Astrocyte (in vitro differentiated cells and primary cell): Measurements from ENCODE around the gene ST6GALNAC2. TPM values are rescaled to one million over a fixed set of nuclear protein-coding genes. Genes with fewer than 3 reads are reported as not detected.

ENCODE experiments used
- DNase-seq: peaks from one replicate; pipeline ENCODE4 v3.0.0-alpha.2; 2010; ENCODE audit warnings: low read depth
- FAIRE-seq: peaks from 2 replicates; lab custom pipeline; 2011; peaks lifted over from hg19 to GRCh38; lab: Jason Lieb, UNC
- H2AFZ ChIP-seq: 2 replicates; pipeline ENCODE4 v1.6.0; 2012; ENCODE audit warnings: low read depth, low read length, inconsistent platforms
- H3K27ac ChIP-seq: 2 replicates; pipeline ENCODE4 v1.5.1; 2011; ENCODE audit warnings: low read depth, low read length, inconsistent platforms
- H3K27me3 ChIP-seq: 2 replicates; pipeline ENCODE4 v1.6.0; 2011; ENCODE audit warnings: low read length, inconsistent platforms; ENCODE audit not compliant: insufficient read depth
- H3K36me3 ChIP-seq: 2 replicates; pipeline ENCODE4 v1.5.1; 2011; ENCODE audit warnings: low read length, inconsistent platforms; ENCODE audit not compliant: insufficient read depth
- H3K4me1 ChIP-seq: 2 replicates; pipeline ENCODE4 v1.5.1; 2011; ENCODE audit warnings: low read length, inconsistent platforms; ENCODE audit not compliant: insufficient read depth
- H3K4me2 ChIP-seq: 2 replicates; pipeline ENCODE4 v1.6.0; 2012; ENCODE audit warnings: low read length, inconsistent platforms
- H3K4me3 ChIP-seq: 2 replicates; pipeline ENCODE4 v1.5.1; 2011; ENCODE audit warnings: low read depth, mild to moderate bottlenecking, low read length, inconsistent platforms; ENCODE audit not compliant: insufficient read depth
- H3K79me2 ChIP-seq: 2 replicates; pipeline ENCODE4 v1.6.0; 2012; ENCODE audit warnings: mild to moderate bottlenecking, low read length, inconsistent platforms; ENCODE audit not compliant: insufficient read depth
- H3K9ac ChIP-seq: 2 replicates; pipeline ENCODE4 v1.6.0; 2012; ENCODE audit warnings: mild to moderate bottlenecking, low read length, inconsistent platforms
- H3K9me3 ChIP-seq: 2 replicates; pipeline ENCODE4 v1.5.1; 2012; ENCODE audit warnings: low read depth, mild to moderate bottlenecking, low read length, inconsistent platforms; ENCODE audit not compliant: insufficient read depth
- H4K20me1 ChIP-seq: 2 replicates; pipeline ENCODE4 v1.6.0; 2012; ENCODE audit warnings: low read length, inconsistent platforms; ENCODE audit not compliant: insufficient read depth
- H3K27ac Mint-ChIP-seq: one replicate; pipeline ENCODE4 v1.8.0; 2021; ENCODE audit warnings: mild to moderate bottlenecking, mixed read lengths; ENCODE audit not compliant: unreplicated experiment
- H3K27me3 Mint-ChIP-seq: one replicate; pipeline ENCODE4 v1.8.0; 2021; ENCODE audit warnings: low read depth, mixed read lengths; ENCODE audit not compliant: unreplicated experiment
- H3K36me3 Mint-ChIP-seq: one replicate; pipeline ENCODE4 v1.8.0; 2021; ENCODE audit warnings: low read depth, mixed read lengths; ENCODE audit not compliant: unreplicated experiment
- H3K4me1 Mint-ChIP-seq: one replicate; pipeline ENCODE4 v1.8.0; 2021; ENCODE audit warnings: low read depth, mixed read lengths; ENCODE audit not compliant: unreplicated experiment
- H3K4me3 Mint-ChIP-seq: one replicate; pipeline ENCODE4 v1.8.0; 2021; ENCODE audit warnings: mild to moderate bottlenecking, moderate library complexity, mixed read lengths; ENCODE audit not compliant: unreplicated experiment
- H3K9me3 Mint-ChIP-seq: one replicate; pipeline ENCODE4 v1.8.0; 2021; ENCODE audit warnings: mild to moderate bottlenecking, mixed read lengths; ENCODE audit not compliant: unreplicated experiment
- CTCF ChIP-seq: IDR thresholded peaks from 2 replicates; pipeline ENCODE4 v1.5.1; 2011; ENCODE audit warnings: low read depth, mild to moderate bottlenecking, inconsistent platforms, low read length, moderate library complexity; ENCODE audit not compliant: insufficient read depth
- EZH2 ChIP-seq: IDR thresholded peaks from 2 replicates; pipeline ENCODE4 v1.6.1; 2012; ENCODE audit warnings: mild to moderate bottlenecking, low read length, inconsistent platforms; ENCODE audit not compliant: insufficient read depth
- total RNA-seq: library from RNA; stranded (reverse); gene quantifications from 2 replicates; pipeline ENCODE4 v1.2.1, GENCODE V29; 2021

ST6GALNAC2 gene
- total RNA-seq, 1 donor from 2014 or later, result 0.79 TPM

GRCh38 chr17:76601065-76601464, 15.4 kb upstream of the ST6GALNAC2 start:
- Histone ChIP-seq H3K79me2 (no peaks in the 10 kb centered on the region), H3K9me3 (no peaks in the 10 kb centered on the region), H3K9ac (no peak overlapping the region), H3K36me3 (no peaks in the 10 kb centered on the region), H2AFZ (no peak overlapping the region), H3K27me3 (no peaks in the 10 kb centered on the region), H3K4me3 (no peak overlapping the region), H3K4me1 (peaks cover 12% of the 10 kb centered on the region), H3K4me2 (peak overlapping the region; percentile 8), H4K20me1 (no peaks in the 10 kb centered on the region), H3K27ac (no peak overlapping the region)
- no peak for TF ChIP-seq CTCF
- no peak for TF ChIP-seq EZH2
- H3K27me3 Mint-ChIP-seq, result peaks cover 7% of the 10 kb centered on the region
- no peak for DNase-seq
- H3K27ac Mint-ChIP-seq, result no peak overlapping the region
- FAIRE-seq, result no peak
- H3K4me1 Mint-ChIP-seq, result peaks cover 13% of the 10 kb centered on the region
- H3K36me3 Mint-ChIP-seq, result no peaks in the 10 kb centered on the region
- H3K4me3 Mint-ChIP-seq, result peak overlapping the region; percentile 34
- peaks cover 2% of the 10 kb centered on the region for H3K9me3 Mint-ChIP-seq

- H3K9me3 Mint-ChIP-seq, result peaks cover 2% of the 10 kb centered on the region
- no peak overlapping the region for H3K4me3 ChIP-seq
- H3K27me3 Mint-ChIP-seq, result peaks cover 10% of the 10 kb centered on the region
- peak overlapping the region; percentile 6 for H3K4me3 Mint-ChIP-seq
- H3K79me2 ChIP-seq, result no peaks in the 10 kb centered on the region
- no peak overlapping the region for H2AFZ ChIP-seq
- H3K9ac ChIP-seq, result no peak overlapping the region
- H3K9me3 ChIP-seq, result no peaks in the 10 kb centered on the region
- H3K4me2 ChIP-seq, result no peak overlapping the region
- peaks cover 13% of the 10 kb centered on the region for H3K4me1 Mint-ChIP-seq
- FAIRE-seq (no peak), DNase-seq (peak; percentile 36)
- no peak for TF ChIP-seq CTCF
- TF ChIP-seq EZH2, result no peak
- H4K20me1 ChIP-seq, result no peaks in the 10 kb centered on the region
- H3K36me3 ChIP-seq, result no peaks in the 10 kb centered on the region
- no peak overlapping the region for H3K27ac ChIP-seq
- no peaks in the 10 kb centered on the region for H3K36me3 Mint-ChIP-seq
- peaks cover 12% of the 10 kb centered on the region for H3K4me1 ChIP-seq
- H3K27ac Mint-ChIP-seq, result no peak overlapping the region
- no peaks in the 10 kb centered on the region for H3K27me3 ChIP-seq
Measured at GRCh38 chr17:76599694-76600460, 14.2 kb upstream of the ST6GALNAC2 start.

GRCh38 chr17:76598004-76598439, 12.4 kb upstream of the ST6GALNAC2 start:
- H3K9me3 Mint-ChIP-seq, result peaks cover 2% of the 10 kb centered on the region
- TF ChIP-seq CTCF (no peak), EZH2 (no peak)
- Histone ChIP-seq H3K9me3 (no peaks in the 10 kb centered on the region), H3K79me2 (no peaks in the 10 kb centered on the region), H3K27me3 (no peaks in the 10 kb centered on the region), H3K27ac (no peak overlapping the region), H3K4me1 (peaks cover 12% of the 10 kb centered on the region), H2AFZ (no peak overlapping the region), H3K9ac (no peak overlapping the region), H3K4me3 (no peak overlapping the region), H3K4me2 (no peak overlapping the region), H3K36me3 (no peaks in the 10 kb centered on the region), H4K20me1 (no peaks in the 10 kb centered on the region)
- FAIRE-seq, result no peak
- no peak overlapping the region for H3K4me3 Mint-ChIP-seq
- no peak overlapping the region for H3K27ac Mint-ChIP-seq
- H3K27me3 Mint-ChIP-seq, result peaks cover 10% of the 10 kb centered on the region
- no peak for DNase-seq
- peaks cover 13% of the 10 kb centered on the region for H3K4me1 Mint-ChIP-seq
- no peaks in the 10 kb centered on the region for H3K36me3 Mint-ChIP-seq
